Lower leg skin (tissue), 3 donors: ENCODE results near the gene CTNND1.

Experiments used
- POLR2A ChIP-seq, 2 donors: fragments of 450-650 bp; IDR thresholded peaks; one replicate each; pipeline ENCODE4 v1.6.1; 2016 to 2017; ENCODE audit warnings: antibody characterized with exemption in 2 of 2, mild to moderate bottlenecking in 1 of 2, moderate library complexity in 1 of 2
- TF ChIP-seq, protein P1 (sequence below), 3 donors: fragments of 450-650 bp; IDR thresholded peaks; one replicate each; pipeline ENCODE4 v1.5.1; 2016; ENCODE audit warnings: antibody characterized with exemption in 3 of 3, mild to moderate bottlenecking in 3 of 3, moderate library complexity in 2 of 3

DNA sequence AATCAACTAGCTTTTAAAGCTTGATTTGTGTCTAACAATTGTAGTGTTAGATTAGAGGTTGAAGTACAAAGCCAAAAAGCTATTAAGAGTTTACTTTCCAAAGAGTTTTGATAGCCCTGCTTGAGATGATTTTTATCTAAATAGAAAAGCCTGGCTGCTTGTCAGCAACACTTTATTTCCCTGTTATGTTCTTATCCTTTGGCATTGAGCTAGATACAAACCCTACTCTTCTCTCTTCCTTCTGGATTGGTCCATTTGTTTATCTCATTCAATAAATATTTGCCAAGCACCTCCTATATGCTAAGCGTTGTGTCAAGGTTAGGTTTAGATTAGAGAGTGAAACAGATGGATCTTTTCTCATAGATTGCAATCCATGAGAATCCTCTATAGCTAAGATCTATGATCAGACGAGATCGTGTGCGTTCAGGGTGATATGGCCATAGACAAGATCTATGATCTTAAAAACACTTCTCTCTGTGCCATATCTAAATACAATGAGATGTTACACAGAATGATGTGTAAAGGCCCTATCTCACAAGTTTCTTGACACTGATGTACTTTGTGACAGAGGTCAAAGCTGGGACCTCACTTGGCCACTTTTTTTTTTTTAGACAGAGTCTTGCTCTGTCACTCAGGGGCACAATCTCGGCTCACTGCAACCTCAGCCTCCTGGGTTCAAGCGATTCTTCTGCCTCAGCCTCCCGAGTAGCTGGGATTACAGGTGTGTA is 57.8 kb downstream of the CTNND1 start:
- TF ChIP-seq, protein P1, sequence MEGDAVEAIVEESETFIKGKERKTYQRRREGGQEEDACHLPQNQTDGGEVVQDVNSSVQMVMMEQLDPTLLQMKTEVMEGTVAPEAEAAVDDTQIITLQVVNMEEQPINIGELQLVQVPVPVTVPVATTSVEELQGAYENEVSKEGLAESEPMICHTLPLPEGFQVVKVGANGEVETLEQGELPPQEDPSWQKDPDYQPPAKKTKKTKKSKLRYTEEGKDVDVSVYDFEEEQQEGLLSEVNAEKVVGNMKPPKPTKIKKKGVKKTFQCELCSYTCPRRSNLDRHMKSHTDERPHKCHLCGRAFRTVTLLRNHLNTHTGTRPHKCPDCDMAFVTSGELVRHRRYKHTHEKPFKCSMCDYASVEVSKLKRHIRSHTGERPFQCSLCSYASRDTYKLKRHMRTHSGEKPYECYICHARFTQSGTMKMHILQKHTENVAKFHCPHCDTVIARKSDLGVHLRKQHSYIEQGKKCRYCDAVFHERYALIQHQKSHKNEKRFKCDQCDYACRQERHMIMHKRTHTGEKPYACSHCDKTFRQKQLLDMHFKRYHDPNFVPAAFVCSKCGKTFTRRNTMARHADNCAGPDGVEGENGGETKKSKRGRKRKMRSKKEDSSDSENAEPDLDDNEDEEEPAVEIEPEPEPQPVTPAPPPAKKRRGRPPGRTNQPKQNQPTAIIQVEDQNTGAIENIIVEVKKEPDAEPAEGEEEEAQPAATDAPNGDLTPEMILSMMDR (IDR thresholded peaks at IDR 0.05) = no peak
- no peak for TF ChIP-seq POLR2A (IDR thresholded peaks at IDR 0.05)
